Endodermal cell (in vitro differentiated cells): ENCODE measurements around the gene SERPINH1. TPM values are rescaled to one million over a fixed set of nuclear protein-coding genes. Genes with fewer than 3 reads are reported as not detected.
A peak's percentile ranks its signal among the peaks of the same experiment; 100 is the strongest.
"Not testable (repeated sequence)": the region's sequence is repeated elsewhere in the genome, so short reads cannot be mapped to it uniquely, and the experiment has no call there.

Experiments used
- DNase-seq: peaks from one replicate; pipeline ENCODE4 v3.0.0-alpha.2; 2017
- H3K27ac ChIP-seq: 2 replicates; pipeline ENCODE4 v1.5.1; 2013; ENCODE audit warnings: mild to moderate bottlenecking, low read depth, low read length, moderate library complexity
- H3K27me3 ChIP-seq: 2 replicates; pipeline ENCODE4 v1.6.1; 2013; ENCODE audit warnings: mild to moderate bottlenecking, low read length, moderate library complexity; ENCODE audit not compliant: insufficient read depth, control insufficient read depth, poor library complexity, severe bottlenecking
- H3K36me3 ChIP-seq: 2 replicates; pipeline ENCODE4 v1.7.0; 2013; ENCODE audit warnings: mild to moderate bottlenecking, low read length, moderate library complexity; ENCODE audit not compliant: control insufficient read depth, insufficient read depth
- H3K4me1 ChIP-seq: one replicate; pipeline ENCODE4 v1.7.0; 2013; ENCODE audit warnings: low read length; ENCODE audit not compliant: control insufficient read depth, insufficient read depth
- H3K4me3 ChIP-seq: 2 replicates; pipeline ENCODE4 v1.5.1; 2013; ENCODE audit warnings: mild to moderate bottlenecking, low read length, moderate library complexity
- H3K9ac ChIP-seq: 2 replicates; pipeline ENCODE4 v1.6.1; 2013; ENCODE audit warnings: mild to moderate bottlenecking, low read length, moderate library complexity; ENCODE audit not compliant: poor library complexity, severe bottlenecking; ENCODE audit errors: extremely low read depth
- H3K9me3 ChIP-seq: 2 replicates; pipeline ENCODE4 v1.6.1; 2013; ENCODE audit warnings: mild to moderate bottlenecking, low read length, moderate library complexity; ENCODE audit not compliant: control insufficient read depth
- H3K27ac Mint-ChIP-seq: 2 replicates; pipeline ENCODE4 v1.8.0; 2020; ENCODE audit warnings: mixed read lengths
- H3K27me3 Mint-ChIP-seq: 2 replicates; pipeline ENCODE4 v1.8.0; 2021; ENCODE audit warnings: mild to moderate bottlenecking, mixed read lengths; ENCODE audit not compliant: insufficient read depth
- H3K36me3 Mint-ChIP-seq: 2 replicates; pipeline ENCODE4 v1.8.0; 2020; ENCODE audit warnings: low read depth, mixed read lengths
- H3K4me1 Mint-ChIP-seq: 2 replicates; pipeline ENCODE4 v1.8.0; 2020; ENCODE audit warnings: mixed read lengths
- H3K4me3 Mint-ChIP-seq: 2 replicates; pipeline ENCODE4 v1.8.0; 2020; ENCODE audit warnings: mild to moderate bottlenecking, moderate library complexity, mixed read lengths
- H3K9me3 Mint-ChIP-seq: 2 replicates; pipeline ENCODE4 v1.8.0; 2020; ENCODE audit warnings: mild to moderate bottlenecking, mixed read lengths
- WGBS, 2 experiments: methylation state at CpG; one replicate each; pipeline versions ENCODE4 v1.1.5 to v1.1.7; 2013; ENCODE audit warnings: missing lambda C conversion rate in 2 of 2, mixed read lengths in 1 of 2; ENCODE audit not compliant: insufficient coverage in 1 of 2, insufficient read length in 1 of 2; 5-methylcytosine and 5-hydroxymethylcytosine counted together
- total RNA-seq, 2 donors: library from RNA; stranded (reverse); fragmentation: NEBNext Ultra II Directional in 1 of 2; extraction: Animal tissue kit (Norgen Biotek cat#: 25700) in 1 of 2; gene quantifications; 2 replicates in 1 of 2; 3 replicates in 1 of 2; pipeline ENCODE4 v1.2.1, GENCODE V29; 2021
- TF ChIP-seq, protein P1 (sequence below): fragments of 200-600 bp; sonication (generic); conservative IDR thresholded peaks from 2 replicates; pipeline ENCODE4 v1.5.0; 2021; ENCODE audit warnings: antibody characterized with exemption, mild to moderate bottlenecking

The SERPINH1 gene
- total RNA-seq, 2 donors from 2014 or later, result 414 to 454 TPM

DNA sequence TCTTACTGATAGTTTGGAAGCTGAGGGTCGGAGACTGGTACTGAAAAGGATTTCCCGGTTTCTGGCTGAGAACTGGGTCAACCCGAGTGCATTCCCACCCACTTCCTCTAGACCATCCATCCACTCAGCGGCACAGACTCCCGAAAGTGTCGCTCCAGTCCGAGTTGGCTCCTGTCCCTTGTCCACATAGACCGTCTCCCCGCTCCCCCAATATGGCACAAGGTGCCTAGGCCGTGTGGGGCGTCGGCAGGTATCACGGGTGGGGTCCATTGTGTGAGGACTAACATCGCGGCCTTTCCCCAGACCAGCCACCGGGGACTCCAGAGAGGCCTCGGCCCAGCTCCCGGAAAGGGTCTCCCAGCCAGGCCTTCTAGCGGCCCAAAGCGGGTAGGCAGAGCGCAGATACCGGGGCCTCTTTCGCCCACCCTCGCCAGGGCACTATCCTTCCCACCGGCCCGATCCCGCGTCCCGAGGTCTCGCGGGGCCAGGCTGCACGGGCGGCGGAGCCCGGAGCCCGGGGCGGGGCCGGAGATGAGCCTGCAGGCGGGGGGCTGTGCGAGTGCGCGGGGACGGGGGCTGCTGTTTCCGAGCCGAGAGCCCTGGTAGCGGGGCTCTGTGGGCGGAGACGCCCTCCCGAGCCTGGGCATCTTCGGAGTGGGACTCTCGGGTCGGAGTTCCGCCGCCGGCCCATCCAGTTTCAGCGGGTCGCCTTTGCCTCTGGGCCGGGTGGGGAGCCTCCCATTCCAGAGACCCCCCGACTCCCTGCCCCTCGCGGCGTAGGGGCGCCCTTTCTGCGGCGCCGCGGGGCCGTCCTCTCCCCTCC, 21.1 kb downstream of the SERPINH1 start:
- Mint-ChIP-seq H3K9me3 (no peaks in the 10 kb centered on the region), H3K27me3 (peaks cover 6% of the 10 kb centered on the region), H3K4me1 (peaks cover 11% of the 10 kb centered on the region), H3K36me3 (no peaks in the 10 kb centered on the region), H3K4me3 (peak overlapping the region; percentile 66), H3K27ac (peak overlapping the region; percentile 90)
- TF ChIP-seq, protein P1, sequence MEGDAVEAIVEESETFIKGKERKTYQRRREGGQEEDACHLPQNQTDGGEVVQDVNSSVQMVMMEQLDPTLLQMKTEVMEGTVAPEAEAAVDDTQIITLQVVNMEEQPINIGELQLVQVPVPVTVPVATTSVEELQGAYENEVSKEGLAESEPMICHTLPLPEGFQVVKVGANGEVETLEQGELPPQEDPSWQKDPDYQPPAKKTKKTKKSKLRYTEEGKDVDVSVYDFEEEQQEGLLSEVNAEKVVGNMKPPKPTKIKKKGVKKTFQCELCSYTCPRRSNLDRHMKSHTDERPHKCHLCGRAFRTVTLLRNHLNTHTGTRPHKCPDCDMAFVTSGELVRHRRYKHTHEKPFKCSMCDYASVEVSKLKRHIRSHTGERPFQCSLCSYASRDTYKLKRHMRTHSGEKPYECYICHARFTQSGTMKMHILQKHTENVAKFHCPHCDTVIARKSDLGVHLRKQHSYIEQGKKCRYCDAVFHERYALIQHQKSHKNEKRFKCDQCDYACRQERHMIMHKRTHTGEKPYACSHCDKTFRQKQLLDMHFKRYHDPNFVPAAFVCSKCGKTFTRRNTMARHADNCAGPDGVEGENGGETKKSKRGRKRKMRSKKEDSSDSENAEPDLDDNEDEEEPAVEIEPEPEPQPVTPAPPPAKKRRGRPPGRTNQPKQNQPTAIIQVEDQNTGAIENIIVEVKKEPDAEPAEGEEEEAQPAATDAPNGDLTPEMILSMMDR, result peak; percentile 72
- H3K27me3 ChIP-seq, result no peaks in the 10 kb centered on the region
- no peaks in the 10 kb centered on the region for H3K9me3 ChIP-seq
- peak; percentile 91 for DNase-seq
- H3K4me1 ChIP-seq, result peaks cover 7% of the 10 kb centered on the region
- H3K27ac ChIP-seq, result peak overlapping the region; percentile 94
- peak overlapping the region; percentile 80 for H3K4me3 ChIP-seq
- peak overlapping the region; percentile 81 for H3K9ac ChIP-seq
- H3K36me3 ChIP-seq, result no peaks in the 10 kb centered on the region
- WGBS, 2 experiments, result 6 to 23% methylated on average over 14 to 68 of the region's 68 CpGs

DNA sequence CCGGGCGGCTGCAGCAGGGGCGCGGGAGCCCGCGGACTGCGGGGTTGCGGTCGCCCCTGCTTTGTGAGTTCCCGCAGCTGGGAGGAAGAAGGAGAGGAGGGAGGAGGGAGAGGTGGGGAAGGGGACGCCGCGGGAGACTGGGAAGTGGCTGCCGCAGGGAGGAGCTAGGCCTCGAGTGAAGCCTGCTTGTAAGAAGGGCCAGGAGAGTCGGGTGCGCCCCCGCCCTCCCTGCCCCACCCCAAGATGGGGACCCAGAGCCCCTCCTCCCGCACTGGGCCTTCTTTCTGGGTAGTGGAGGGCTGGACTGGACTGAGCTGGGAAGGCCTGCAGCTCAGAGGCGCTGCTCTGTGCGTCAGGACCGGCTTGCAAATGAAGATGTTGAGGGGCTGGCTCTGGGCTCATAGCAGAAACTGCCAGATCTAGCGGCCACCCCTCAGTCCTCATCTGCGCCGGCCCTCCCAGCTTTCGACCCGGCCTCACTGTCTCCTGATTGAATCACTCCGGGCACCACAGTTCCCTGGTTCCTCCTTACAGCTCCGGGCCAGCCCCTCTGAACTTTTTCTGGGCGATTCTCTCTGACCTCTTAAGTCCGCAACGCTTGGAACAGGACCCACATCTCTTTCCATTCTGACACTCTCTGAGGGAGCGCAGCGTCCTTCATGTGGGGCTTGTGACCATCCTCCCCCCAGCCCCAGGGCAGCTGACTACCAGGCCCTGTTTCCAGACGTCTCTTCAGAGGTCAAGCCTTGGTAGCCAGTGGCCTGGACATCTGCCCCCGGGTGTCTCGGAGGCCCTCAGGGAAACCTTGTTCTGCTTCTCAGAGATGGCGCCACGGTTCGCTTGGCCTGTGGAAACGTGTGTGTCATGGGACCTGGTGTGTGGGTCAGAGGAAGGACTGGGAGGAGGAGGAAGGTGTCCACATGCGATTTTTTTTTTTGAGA, 21.9 kb downstream of the SERPINH1 start:
- TF ChIP-seq, protein P1, result no peak
- peak; percentile 91 for DNase-seq
- peak overlapping the region; percentile 94 for H3K27ac ChIP-seq
- H3K9ac ChIP-seq, result peak overlapping the region; percentile 81
- Mint-ChIP-seq H3K9me3 (no peaks in the 10 kb centered on the region), H3K27me3 (peaks cover 6% of the 10 kb centered on the region), H3K27ac (peak overlapping the region; percentile 94), H3K4me3 (peak overlapping the region; percentile 66), H3K36me3 (no peaks in the 10 kb centered on the region), H3K4me1 (peaks cover 11% of the 10 kb centered on the region)
- H3K9me3 ChIP-seq, result no peaks in the 10 kb centered on the region
- peaks cover 7% of the 10 kb centered on the region for H3K4me1 ChIP-seq
- H3K27me3 ChIP-seq, result no peaks in the 10 kb centered on the region
- H3K36me3 ChIP-seq, result no peaks in the 10 kb centered on the region
- WGBS, 2 experiments, result 35 to 63% methylated on average over 19 to 40 of the region's 42 CpGs
- peak overlapping the region; percentile 80 for H3K4me3 ChIP-seq

DNA sequence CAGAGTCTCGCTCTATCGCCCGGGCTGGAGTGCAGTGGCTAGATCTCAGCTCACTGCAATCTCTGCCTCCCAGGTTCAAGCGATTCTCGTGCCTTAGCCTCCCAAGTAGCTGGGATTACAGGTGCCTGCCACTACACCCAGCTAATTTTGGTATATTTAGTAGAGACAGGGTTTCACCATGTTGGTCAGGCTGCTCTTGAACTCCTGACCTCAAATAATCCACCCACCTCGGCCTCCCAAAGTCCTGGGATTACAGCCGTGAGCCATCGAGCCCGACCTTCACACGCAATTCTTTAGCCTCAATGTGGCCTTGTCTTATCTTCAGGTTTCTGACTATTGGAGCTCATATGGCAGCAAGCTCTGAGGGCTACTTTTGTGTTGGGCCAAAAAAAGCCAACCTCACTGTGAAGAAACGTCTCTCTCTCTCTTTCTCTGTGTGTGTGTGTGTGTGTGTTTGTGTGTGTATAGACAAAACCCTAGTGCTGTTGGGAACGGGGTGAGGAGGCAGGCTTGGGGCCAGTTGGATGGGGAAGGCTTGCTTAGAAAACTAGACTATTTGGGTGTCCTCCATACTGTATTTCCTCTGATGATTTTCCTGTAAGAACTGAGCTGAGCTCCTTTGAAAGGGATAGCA, 22.7 kb downstream of the SERPINH1 start:
- H3K4me1 ChIP-seq, result not testable (repeated sequence)
- H3K4me3 Mint-ChIP-seq, result peak overlapping the region; percentile 66

More for the DNA sequence above, 22.7 kb downstream of the SERPINH1 start:
- WGBS, 2 experiments, result 92 to 97% methylated on average over 10 to 12 of the region's 12 CpGs
- H3K27ac Mint-ChIP-seq, result peak overlapping the region; percentile 94
- H3K9me3 Mint-ChIP-seq, H3K9me3 ChIP-seq, H3K27me3 Mint-ChIP-seq, H3K36me3 Mint-ChIP-seq, H3K36me3 ChIP-seq, H3K27ac ChIP-seq, DNase-seq, H3K4me3 ChIP-seq, H3K27me3 ChIP-seq, H3K9ac ChIP-seq: not testable (repeated sequence)
- H3K4me1 Mint-ChIP-seq, result peaks cover 11% of the 10 kb centered on the region
